Occipital lobe (tissue), 2 donors: ENCODE measurements around the gene DPYD. TPM values are rescaled to one million over a fixed set of nuclear protein-coding genes. Genes with fewer than 3 reads are reported as not detected.

Experiments used
- DNase-seq: peaks from one replicate; lab custom pipeline; 2025; lab: John Stamatoyannopoulos, UW
- total RNA-seq: library from RNA; depleted of rRNA; stranded (reverse); fragments of >200 nt; gene quantifications from one replicate; pipeline ENCODE4 v1.2.3, GENCODE V29; 2014

The DPYD gene
- total RNA-seq, 1 donor from 2014 or later: 72.1 TPM

DNA sequence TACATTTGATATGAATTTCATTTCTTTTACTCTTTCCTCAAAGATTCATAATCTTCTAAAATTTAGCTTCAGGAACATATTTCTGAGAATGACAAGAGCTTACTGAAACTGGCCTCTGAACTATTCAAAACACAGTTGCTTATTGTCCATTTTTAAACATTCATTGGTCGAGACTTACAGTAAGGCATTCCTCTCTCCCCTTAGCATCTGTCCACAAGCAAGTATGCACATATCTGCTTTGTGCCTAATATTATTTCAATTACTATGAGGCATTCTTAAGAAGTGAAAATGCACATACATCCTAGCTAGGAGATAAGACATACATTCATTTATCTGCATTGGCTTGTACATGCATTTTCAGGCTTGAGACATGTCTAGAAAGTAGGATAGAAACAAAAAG, 710.5 kb downstream of the DPYD start:
- DNase-seq: no peak

DNA sequence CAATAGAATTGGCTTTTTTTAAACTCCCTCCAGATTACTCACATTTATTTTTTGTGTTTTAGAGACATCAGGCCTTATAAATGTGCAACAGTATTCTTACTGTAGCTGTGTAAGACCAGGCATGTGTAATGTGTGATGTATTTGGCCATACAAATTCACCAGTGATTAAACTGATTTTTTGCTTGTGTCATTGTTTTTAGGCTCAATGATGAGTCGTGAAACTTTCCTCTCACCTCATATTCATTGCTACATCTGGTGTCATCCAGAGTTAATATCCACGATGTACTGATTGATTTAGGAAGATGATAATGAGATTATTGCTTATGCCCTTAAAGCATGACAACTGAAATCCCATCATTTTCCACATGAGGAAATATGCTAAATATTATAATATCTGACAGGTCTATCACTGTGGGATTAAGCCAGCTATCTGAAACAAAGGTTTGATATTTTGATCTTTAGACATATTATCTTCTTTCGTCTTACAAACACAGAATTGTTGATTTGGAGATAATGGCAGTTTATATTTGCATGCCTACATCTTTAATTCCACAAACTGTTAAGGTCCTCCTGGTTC, 711.4 kb downstream of the DPYD start:
- DNase-seq: no peak

DNA sequence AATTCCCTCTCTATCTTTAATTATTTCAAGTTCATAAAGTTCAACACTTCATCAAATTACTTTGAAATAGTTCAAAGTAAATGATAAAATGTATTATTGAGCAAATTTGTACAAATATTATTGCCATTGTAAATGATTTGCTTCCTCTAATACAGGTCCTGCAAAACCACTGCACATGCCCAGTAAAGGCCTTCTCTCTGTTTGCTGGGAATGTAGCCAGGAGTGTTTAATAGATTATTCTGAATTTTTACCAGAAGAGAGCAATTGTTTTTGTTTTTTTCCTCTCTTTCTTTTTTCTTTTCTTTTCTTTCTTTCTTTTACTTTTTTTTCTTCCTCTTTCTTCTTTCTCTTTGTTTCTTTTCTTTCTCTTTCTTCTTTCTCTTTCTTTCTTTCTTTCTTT, 713.0 kb downstream of the DPYD start:
- no peak for DNase-seq

- no peak for DNase-seq
Measured at GRCh38 chr1:97204468-97204867, 716.4 kb downstream of the DPYD start.

DNA sequence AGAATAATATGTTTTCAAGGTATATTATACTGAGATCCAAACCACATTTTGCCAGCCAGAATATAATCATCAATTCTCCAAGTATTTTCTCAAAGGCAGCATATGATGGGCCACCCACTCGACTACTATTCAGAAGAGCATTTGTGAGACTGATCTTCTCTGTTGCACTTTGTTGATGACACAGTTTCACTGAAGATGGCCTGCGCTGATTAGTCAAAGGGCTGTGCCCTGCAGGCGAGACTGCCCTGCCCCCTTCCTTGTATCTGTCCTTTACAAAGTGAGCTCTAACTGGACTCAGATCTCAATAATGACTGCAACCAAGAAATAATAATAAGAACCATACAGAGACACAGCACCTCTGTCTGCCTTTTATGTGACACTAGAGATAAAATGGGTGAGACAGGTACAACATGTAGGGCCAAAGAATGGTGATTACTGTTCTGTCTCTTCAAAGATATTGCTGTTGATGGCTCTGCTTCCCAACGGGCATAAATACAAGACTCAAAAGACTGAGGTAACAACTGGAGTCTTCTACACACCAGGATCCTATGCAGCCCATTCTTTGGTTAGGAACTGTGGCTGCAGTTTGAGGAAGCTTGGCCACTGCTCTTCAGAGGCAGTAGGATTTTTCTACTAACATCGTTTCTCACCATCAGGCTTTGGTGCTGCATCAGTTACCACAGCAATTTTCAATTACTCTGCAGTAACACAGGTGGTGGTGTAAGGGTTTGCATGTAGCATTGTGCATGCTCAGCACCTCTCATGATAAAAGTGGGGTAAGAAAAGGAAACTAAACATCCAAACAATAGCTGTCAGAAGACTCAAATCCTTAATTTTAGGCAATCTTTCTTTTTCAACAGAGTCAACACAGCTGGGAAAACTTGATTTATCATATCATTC, 718.1 kb downstream of the DPYD start:
- no peak for DNase-seq

DNA sequence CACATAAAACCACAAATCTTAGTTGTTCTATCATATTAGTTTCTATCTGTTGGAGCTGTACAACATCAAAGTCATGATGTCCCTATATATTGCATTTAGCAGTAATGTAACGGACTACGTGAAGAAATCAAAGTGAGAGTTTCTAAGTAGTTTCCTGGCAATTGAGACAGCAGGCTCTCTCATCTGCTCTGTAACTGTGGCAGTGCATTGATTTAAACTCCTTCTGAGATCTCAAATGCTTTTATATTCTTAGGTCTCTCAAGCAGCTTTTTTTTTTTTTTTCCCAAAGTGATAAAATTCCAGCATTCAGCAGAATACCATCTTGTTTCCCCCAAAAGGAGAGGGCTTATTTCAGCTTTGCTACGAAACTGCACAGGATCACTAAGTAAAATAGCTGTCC, 719.2 kb downstream of the DPYD start:
- DNase-seq: no peak

DNA sequence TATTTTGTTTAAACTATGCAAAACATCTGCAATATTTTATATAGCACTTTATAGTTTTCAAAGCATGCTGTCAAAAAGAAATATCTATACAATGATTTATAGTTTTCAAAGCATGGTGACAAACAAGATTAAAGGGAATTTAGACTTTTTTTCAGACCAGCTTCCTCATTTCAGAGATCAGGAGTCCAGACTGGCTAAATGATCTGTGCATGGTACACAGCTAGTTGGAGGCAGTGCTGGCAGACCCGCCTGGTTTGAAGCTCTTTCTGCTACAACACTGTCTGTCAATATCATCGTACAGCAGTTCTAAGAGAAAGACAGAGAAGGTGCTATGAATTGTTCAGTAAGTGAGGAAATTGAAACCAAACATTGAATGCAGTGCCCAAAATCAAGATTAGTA, 720.2 kb downstream of the DPYD start:
- DNase-seq: no peak

GRCh38 chr1:97196825-97197516, 723.9 kb downstream of the DPYD start:
- DNase-seq: no peak

GRCh38 chr1:97192872-97193572, 727.8 kb downstream of the DPYD start:
- no peak for DNase-seq

DNA sequence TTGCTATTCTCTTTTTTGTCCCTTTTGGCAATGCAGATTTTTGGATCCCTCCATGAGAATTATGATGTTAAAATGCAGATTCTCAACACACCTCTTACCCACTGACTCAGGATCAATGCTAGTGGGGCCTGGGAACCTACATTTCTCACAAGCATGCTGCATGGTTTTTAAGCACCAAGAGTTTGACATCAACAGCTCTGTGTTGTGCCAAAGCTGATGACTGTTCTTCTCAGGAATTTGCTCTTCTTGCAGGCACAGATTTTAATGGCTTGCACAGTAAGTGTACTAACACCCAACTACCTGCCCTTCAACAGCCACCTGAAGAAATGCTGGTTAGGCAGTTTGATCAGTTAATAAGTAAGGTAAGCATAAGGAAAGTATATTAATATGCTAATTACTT, 730.5 kb downstream of the DPYD start:
- DNase-seq: no peak

GRCh38 chr1:97186381-97186780, 734.5 kb downstream of the DPYD start:
- no peak for DNase-seq

GRCh38 chr1:97174039-97174704, 746.7 kb downstream of the DPYD start:
- DNase-seq: no peak

DNA sequence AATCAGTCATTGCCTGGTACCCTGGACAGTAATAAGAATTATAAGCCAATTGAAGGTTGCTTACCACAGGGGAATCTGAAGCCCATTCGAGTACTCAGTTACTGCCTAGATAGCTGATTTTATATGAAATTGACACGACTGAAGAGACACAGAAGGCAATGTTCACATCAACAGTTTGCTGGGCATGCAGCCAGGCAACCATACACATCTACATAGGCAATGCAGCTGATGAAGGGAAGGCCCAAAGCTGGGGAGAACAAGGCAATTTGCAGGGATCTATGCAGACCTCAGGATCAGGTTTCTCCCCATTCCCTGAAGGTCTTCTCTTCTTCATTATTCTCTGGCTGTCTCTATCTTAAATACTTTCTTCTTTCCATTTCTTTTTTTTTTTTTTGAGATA, 750.5 kb downstream of the DPYD start:
- DNase-seq: no peak

- no peak for DNase-seq
Measured at GRCh38 chr1:97168056-97168455, 752.8 kb downstream of the DPYD start.

DNA sequence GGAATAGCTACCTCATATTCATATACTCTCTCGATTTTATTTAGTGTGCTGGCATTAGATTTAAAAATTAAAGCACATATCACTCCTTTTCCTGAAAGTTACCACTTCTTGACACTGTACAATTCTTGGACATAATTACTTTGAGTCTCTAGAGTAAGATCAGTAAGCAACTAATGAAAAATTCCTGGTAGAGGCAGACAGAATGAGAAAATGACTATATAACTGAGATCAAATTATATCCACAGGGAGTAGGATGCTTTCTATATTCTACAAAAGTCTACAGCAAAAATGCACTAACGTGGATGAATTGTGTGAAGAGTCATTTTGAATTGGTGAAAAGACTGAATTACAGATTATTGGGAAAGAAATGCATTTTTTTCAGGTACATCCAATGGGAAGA, 753.6 kb downstream of the DPYD start:
- no peak for DNase-seq

GRCh38 chr1:97166626-97167025, 754.2 kb downstream of the DPYD start:
- DNase-seq: no peak

GRCh38 chr1:97164276-97164639, 756.6 kb downstream of the DPYD start:
- DNase-seq: no peak

DNA sequence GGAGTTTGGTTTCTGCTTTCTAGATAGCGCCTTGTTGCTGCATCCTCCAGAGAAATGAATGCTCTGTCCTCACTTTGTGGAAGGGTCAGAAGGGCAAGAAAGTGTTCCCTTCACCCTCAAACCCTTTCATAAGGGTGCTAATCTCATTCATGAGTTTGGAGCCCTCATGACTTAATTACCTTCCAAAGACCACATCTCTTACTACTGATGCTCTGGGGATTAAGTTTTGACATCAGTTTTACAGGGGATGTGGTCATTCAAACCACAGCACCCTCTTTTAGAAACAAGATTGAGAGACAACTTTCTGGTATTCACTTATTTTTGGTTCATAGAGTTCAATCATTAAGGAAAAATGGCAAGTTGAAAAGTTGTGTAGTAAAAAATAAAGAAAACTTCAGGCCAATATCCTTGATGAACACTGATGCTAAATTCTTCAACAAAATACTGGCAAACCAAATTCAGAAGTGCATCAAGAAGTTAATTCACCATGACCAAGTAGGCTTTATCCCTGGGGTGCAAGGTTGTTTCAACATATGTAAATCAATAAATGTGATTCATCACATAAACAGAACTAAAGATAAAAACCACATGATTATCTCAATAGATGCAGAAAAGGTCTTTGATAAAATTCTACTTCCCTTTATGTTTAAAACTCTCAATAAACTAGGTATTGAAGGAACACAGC, 757.1 kb downstream of the DPYD start:
- DNase-seq: no peak

GRCh38 chr1:97160818-97161217, 760.0 kb downstream of the DPYD start:
- no peak for DNase-seq

DNA sequence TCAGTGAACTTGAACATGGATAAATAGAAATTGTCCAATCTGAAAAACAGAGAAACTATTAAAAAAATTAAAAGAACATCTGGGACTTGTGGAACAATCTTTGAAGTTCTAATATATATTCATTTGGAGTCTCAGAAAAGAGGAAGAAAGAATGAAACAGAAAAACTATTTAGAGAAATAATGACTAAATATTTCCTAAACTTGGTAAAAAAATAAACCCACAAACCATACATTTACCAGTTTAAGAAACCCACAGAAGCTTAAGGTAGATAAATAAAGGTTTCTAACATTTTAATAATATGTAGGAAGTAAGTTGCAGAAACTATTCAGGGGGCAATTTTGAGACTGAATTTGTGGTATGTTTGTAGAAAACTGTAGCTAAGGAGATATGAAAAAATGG, 761.5 kb downstream of the DPYD start:
- DNase-seq: no peak

DNA sequence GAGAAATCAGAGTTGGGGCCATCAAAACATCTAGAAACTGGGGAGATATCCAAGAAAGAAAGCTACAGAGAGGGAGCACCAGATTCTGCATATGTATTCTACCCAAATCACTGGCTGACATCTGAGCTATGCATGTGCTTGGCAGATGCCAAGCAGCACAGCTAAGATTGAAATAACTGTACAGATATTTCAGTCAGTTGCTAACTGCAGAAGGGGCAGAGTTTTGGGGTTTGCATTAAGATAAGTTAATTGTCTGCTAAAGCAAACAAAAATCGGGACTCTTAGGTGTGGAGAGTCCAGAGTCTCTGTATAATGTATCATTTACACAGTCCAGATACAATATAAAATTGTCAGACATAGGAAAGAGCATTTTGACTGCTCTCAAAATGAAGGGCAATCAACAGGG, 762.1 kb downstream of the DPYD start:
- DNase-seq: no peak
